Measurements from ENCODE around the gene NFATC3.
A peak's percentile ranks its signal among the peaks of the same experiment; 100 is the strongest.

Gene NFATC3

DNA sequence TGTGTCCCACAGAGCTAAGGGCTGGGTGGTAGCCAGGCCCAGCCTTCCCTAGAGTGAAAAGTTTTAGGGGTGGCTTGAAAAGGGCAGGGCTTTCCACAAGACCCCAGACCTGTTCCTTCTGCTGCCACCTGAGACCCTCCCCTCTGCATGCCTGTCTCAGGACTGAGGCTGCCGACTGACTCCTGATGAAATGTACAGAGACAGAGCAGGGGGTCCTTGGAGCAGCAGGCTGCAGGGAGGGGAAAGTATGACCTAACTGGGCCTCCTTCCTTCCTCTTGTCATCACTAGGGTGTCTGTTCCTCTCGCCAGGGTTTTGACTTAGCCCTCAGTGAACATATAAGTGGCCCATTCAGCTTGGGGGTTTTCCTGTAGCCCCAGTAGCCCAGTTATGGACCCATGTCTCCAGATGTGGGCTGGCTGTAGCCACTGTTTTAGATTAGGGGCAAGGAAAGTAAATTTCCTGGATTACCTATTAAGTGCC is 14.9 kb upstream of the NFATC3 start:
- no peak for TF ChIP-seq MYC (IDR thresholded peaks at IDR 0.05; ENCODE audit: low read depth, low read length)
- TF ChIP-seq, protein P1, sequence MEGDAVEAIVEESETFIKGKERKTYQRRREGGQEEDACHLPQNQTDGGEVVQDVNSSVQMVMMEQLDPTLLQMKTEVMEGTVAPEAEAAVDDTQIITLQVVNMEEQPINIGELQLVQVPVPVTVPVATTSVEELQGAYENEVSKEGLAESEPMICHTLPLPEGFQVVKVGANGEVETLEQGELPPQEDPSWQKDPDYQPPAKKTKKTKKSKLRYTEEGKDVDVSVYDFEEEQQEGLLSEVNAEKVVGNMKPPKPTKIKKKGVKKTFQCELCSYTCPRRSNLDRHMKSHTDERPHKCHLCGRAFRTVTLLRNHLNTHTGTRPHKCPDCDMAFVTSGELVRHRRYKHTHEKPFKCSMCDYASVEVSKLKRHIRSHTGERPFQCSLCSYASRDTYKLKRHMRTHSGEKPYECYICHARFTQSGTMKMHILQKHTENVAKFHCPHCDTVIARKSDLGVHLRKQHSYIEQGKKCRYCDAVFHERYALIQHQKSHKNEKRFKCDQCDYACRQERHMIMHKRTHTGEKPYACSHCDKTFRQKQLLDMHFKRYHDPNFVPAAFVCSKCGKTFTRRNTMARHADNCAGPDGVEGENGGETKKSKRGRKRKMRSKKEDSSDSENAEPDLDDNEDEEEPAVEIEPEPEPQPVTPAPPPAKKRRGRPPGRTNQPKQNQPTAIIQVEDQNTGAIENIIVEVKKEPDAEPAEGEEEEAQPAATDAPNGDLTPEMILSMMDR (IDR thresholded peaks at IDR 0.05; ENCODE audit: low read depth, low read length) = no peak
- TF ChIP-seq, protein P2, sequence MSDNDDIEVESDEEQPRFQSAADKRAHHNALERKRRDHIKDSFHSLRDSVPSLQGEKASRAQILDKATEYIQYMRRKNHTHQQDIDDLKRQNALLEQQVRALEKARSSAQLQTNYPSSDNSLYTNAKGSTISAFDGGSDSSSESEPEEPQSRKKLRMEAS (IDR thresholded peaks at IDR 0.05; ENCODE audit: low read depth, low read length) = no peak
- no peak for TF ChIP-seq POLR2A (IDR thresholded peaks at IDR 0.05; ENCODE audit: extremely low read depth, insufficient read length)
- peak; percentile 24 for DNase-seq (ENCODE audit: low read depth)
- no peak overlapping the region for H3K4me3 ChIP-seq (ENCODE audit: low read depth, low read length)

DNA sequence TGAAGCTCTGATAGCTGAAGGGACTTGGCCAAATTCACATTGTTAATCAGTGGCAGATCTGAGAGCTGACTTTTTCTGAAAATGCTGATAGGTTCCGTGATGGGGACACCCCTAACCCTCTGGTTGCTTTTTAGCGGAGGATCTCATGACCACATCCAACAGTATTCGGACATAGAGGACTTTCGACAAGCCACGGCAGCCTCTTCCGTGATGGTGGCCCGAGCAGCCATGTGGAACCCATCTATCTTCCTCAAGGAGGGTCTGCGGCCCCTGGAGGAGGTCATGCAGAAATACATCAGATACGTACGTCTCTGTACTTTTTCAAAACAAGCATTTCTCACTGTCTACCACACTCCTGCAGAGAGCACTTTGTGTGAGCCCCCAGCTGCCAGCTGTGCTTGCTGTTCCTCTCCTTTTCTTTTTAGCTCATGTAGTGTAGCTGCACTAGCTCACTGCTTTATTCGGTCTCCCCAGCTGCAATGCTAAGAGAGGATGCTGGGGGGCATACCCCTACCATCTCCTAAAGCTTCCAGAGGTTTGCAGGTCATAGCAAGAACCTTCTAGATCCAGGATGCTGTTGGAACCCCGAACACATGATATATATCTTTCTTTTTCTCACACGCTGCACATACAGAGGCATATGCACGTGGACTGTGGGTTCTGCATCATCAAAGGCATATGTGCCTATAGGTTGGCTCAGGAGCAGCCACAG is 14.2 kb upstream of the NFATC3 start:
- H3K4me3 ChIP-seq (ENCODE audit: low read depth, low read length) = no peak overlapping the region
- TF ChIP-seq POLR2A (IDR thresholded peaks at IDR 0.05; ENCODE audit: extremely low read depth, insufficient read length) (no peak), MYC (IDR thresholded peaks at IDR 0.05; ENCODE audit: low read depth, low read length) (no peak)
- TF ChIP-seq, protein P1 (IDR thresholded peaks at IDR 0.05; ENCODE audit: low read depth, low read length) = no peak
- TF ChIP-seq, protein P2 (IDR thresholded peaks at IDR 0.05; ENCODE audit: low read depth, low read length) = no peak
- DNase-seq (ENCODE audit: low read depth) = no peak

GRCh38 chr16:68071518-68071901 is 13.7 kb upstream of the NFATC3 start:
- H3K4me3 ChIP-seq (ENCODE audit: low read depth, low read length) = no peak overlapping the region
- TF ChIP-seq, protein P2 (IDR thresholded peaks at IDR 0.05; ENCODE audit: low read depth, low read length) = no peak
- no peak for DNase-seq (ENCODE audit: low read depth)

- no peak for TF ChIP-seq POLR2A (IDR thresholded peaks at IDR 0.05; ENCODE audit: extremely low read depth, insufficient read length)
- TF ChIP-seq, protein P2 (IDR thresholded peaks at IDR 0.05; ENCODE audit: low read depth, low read length) = no peak
- TF ChIP-seq, protein P1 (IDR thresholded peaks at IDR 0.05; ENCODE audit: low read depth, low read length) = no peak
- no peak for TF ChIP-seq MYC (IDR thresholded peaks at IDR 0.05; ENCODE audit: low read depth, low read length)
- peak; percentile 26 for DNase-seq (ENCODE audit: low read depth)
- no peak overlapping the region for H3K4me3 ChIP-seq (ENCODE audit: low read depth, low read length)
These were observed 13.0 kb upstream of the NFATC3 start for GRCh38 chr16:68072038-68072695.

DNA sequence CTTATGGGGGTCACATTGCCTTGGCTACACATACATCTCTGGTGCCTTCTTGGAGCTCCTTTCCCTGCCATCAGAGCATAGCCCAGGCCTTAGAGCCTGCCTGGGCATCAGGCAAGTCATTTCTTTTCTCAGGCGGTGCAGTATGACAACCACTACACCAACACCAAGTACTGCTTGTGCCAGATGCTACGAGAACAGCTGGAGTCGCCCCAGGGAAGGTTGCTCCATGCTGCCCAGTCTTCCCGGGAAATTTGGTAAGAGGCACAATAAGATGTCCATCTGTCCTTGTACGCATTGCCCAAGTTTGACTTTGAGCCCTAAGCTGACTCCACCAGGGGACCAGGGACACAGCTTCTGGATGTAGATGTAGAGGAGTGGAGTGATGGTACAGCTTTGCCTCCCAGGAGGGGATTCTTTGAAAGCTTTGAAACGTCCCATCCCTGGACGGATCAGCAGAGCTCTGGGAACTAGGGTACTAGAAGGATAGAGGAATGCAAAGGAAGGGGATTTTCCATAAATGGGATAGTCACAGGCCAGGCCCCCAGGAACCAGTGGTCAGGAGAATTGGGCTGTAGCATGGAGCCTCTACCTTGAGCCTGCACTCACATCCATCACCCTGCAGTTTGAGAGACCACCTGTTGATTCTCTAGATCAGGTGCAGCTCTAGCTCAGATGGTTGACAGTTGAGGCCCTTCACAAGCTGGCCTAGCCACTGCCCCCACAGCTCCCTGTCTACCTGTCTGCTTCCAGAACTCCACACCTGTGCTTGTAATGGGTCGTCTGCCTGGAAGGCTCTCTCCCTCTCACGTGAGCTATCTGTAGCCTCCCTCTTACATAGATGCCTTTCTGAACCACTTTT is 11.0 kb upstream of the NFATC3 start:
- DNase-seq (ENCODE audit: low read depth) = no peak
- H3K4me3 ChIP-seq (ENCODE audit: low read depth, low read length) = no peak overlapping the region
- TF ChIP-seq POLR2A (IDR thresholded peaks at IDR 0.05; ENCODE audit: extremely low read depth, insufficient read length) (no peak), MYC (IDR thresholded peaks at IDR 0.05; ENCODE audit: low read depth, low read length) (no peak)
- TF ChIP-seq, protein P1 (IDR thresholded peaks at IDR 0.05; ENCODE audit: low read depth, low read length) = no peak
- TF ChIP-seq, protein P2 (IDR thresholded peaks at IDR 0.05; ENCODE audit: low read depth, low read length) = no peak
